SK-N-SH (cell line): ENCODE measurements around the gene RAB33A.

Source experiments
- EZH2phosphoT487 ChIP-seq: fragments of 200-600 bp; sonication (generic); IDR thresholded peaks from 2 replicates; pipeline ENCODE4 v1.6.1; 2017; ENCODE audit warnings: low read depth, mixed run types, mild to moderate bottlenecking, antibody characterized with exemption, moderate library complexity, borderline replicate concordance
- FOSL2 ChIP-seq: IDR thresholded peaks from 2 replicates; pipeline ENCODE4 v1.4.0; 2012; ENCODE audit warnings: low read depth, mild to moderate bottlenecking, moderate library complexity, borderline replicate concordance
- FOXJ3 ChIP-seq: sonication (generic); formaldehyde crosslinking; IDR thresholded peaks from 2 replicates; pipeline ENCODE4 v1.5.1; 2020; ENCODE audit warnings: mild to moderate bottlenecking, missing genetic modification reagents
- GABPA ChIP-seq: IDR thresholded peaks from 2 replicates; pipeline ENCODE4 v1.4.0; 2012; ENCODE audit warnings: low read depth, mild to moderate bottlenecking
- GATA2 ChIP-seq: sonication (generic); formaldehyde crosslinking; IDR thresholded peaks from 2 replicates; pipeline ENCODE4 v1.5.0; 2020; ENCODE audit warnings: mild to moderate bottlenecking, missing genetic modification reagents
- MXI1 ChIP-seq: IDR thresholded peaks from 2 replicates; pipeline ENCODE4 v1.6.1; 2012; ENCODE audit warnings: mild to moderate bottlenecking, low read depth, low read length, improper control_type of control experiment
- SIN3A ChIP-seq: IDR thresholded peaks from 2 replicates; pipeline ENCODE4 v1.6.1; 2012; ENCODE audit warnings: low read depth, mild to moderate bottlenecking, low read length, moderate library complexity, borderline replicate concordance
- SMC3 ChIP-seq: IDR thresholded peaks from 2 replicates; pipeline ENCODE4 v1.6.1; 2012; ENCODE audit warnings: low read depth, low read length, improper control_type of control experiment
- TF ChIP-seq, protein P1 (sequence below): fragments of 200-600 bp; sonication (generic); IDR thresholded peaks from 2 replicates; pipeline ENCODE4 v1.6.1; 2017; ENCODE audit warnings: antibody characterized with exemption, mild to moderate bottlenecking, moderate library complexity
- TF ChIP-seq, protein P2 (sequence below): IDR thresholded peaks from 2 replicates; pipeline ENCODE4 v1.6.1; 2012; ENCODE audit warnings: mild to moderate bottlenecking, low read depth, low read length, moderate library complexity
- TF ChIP-seq, protein P3 (sequence below): fragments of 150-350 bp; IDR thresholded peaks from 2 replicates; pipeline ENCODE4 v1.6.1; 2017; ENCODE audit warnings: antibody characterized with exemption, low read length, low read depth, borderline replicate concordance

DNA sequence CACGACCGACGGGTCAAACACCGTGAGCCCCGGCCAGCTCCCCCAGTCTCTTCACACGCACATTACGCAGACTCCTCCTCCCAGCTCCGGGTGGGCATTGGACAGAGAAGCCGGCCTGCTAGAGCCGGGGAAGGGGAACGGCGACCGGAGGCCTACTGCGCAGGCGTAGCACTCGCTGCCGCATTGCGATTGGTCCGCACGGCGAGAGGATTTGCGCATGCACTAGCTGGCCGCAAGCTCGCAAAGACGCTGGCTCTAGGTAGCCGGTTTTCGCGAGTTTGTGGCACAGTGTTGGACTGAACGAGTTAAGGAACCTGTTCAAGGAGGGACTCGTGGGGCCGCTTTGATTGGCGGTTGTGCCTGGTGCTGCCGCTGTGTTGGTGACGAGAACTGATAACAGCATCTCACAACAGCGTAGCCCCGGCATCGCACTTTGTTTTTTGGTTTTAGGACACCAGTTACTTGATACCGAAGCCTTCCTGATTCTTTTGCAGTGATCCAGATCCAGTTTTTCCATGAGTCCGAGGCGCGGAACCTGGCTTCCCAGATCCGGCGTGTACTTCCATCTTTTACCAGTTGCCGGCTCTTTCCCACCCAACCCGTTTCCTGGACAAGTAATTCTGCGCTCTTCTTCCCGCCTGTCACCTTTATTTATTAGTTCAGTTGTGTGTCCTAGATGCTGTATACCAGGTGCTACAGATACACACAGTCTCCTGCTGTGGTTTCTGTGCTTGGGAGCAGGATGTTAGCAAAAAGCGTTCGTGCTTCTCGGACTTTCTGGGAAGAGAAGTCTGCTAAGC lies 5.9 kb upstream of the RAB33A start, which contains the start of gene AIFM1:
- TF ChIP-seq EZH2phosphoT487 (no peak), FOXJ3 (CRISPR knock-in tag) (no peak), GABPA (peak; percentile 54), GATA2 (CRISPR knock-in tag) (no peak), SIN3A (peak; percentile 64; the same call in 1 of the 2 replicates), SMC3 (no peak), FOSL2 (no peak), MXI1 (peak; percentile 67)
- TF ChIP-seq, protein P1, sequence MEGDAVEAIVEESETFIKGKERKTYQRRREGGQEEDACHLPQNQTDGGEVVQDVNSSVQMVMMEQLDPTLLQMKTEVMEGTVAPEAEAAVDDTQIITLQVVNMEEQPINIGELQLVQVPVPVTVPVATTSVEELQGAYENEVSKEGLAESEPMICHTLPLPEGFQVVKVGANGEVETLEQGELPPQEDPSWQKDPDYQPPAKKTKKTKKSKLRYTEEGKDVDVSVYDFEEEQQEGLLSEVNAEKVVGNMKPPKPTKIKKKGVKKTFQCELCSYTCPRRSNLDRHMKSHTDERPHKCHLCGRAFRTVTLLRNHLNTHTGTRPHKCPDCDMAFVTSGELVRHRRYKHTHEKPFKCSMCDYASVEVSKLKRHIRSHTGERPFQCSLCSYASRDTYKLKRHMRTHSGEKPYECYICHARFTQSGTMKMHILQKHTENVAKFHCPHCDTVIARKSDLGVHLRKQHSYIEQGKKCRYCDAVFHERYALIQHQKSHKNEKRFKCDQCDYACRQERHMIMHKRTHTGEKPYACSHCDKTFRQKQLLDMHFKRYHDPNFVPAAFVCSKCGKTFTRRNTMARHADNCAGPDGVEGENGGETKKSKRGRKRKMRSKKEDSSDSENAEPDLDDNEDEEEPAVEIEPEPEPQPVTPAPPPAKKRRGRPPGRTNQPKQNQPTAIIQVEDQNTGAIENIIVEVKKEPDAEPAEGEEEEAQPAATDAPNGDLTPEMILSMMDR, result no peak
- TF ChIP-seq, protein P2, sequence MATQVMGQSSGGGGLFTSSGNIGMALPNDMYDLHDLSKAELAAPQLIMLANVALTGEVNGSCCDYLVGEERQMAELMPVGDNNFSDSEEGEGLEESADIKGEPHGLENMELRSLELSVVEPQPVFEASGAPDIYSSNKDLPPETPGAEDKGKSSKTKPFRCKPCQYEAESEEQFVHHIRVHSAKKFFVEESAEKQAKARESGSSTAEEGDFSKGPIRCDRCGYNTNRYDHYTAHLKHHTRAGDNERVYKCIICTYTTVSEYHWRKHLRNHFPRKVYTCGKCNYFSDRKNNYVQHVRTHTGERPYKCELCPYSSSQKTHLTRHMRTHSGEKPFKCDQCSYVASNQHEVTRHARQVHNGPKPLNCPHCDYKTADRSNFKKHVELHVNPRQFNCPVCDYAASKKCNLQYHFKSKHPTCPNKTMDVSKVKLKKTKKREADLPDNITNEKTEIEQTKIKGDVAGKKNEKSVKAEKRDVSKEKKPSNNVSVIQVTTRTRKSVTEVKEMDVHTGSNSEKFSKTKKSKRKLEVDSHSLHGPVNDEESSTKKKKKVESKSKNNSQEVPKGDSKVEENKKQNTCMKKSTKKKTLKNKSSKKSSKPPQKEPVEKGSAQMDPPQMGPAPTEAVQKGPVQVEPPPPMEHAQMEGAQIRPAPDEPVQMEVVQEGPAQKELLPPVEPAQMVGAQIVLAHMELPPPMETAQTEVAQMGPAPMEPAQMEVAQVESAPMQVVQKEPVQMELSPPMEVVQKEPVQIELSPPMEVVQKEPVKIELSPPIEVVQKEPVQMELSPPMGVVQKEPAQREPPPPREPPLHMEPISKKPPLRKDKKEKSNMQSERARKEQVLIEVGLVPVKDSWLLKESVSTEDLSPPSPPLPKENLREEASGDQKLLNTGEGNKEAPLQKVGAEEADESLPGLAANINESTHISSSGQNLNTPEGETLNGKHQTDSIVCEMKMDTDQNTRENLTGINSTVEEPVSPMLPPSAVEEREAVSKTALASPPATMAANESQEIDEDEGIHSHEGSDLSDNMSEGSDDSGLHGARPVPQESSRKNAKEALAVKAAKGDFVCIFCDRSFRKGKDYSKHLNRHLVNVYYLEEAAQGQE, result no peak
- TF ChIP-seq, protein P3, sequence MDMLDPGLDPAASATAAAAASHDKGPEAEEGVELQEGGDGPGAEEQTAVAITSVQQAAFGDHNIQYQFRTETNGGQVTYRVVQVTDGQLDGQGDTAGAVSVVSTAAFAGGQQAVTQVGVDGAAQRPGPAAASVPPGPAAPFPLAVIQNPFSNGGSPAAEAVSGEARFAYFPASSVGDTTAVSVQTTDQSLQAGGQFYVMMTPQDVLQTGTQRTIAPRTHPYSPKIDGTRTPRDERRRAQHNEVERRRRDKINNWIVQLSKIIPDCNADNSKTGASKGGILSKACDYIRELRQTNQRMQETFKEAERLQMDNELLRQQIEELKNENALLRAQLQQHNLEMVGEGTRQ, result no peak
